IMR-90 (cell line): ENCODE data around the gene INO80. TPM values are rescaled to one million over a fixed set of nuclear protein-coding genes. Genes with fewer than 3 reads are reported as not detected.

Experiments
- ATAC-seq: fragments of 200-7000 bp; cut with Tn5 transposase; 2 replicates; pipeline ENCODE4 v1.9.1; 2020; ENCODE audit warnings: low read depth, mild to moderate bottlenecking, moderate library complexity
- BruUV-seq: library from RNA; stranded (reverse); fragments of 400-500 nt; replicated peaks from 2 replicates; lab custom pipeline; 2021; lab: Mats Ljungman, UMichigan
- CTCF ChIA-PET: fragments of 300-600 bp; formaldehyde crosslinking; extraction: SDS; loops from one replicate; lab custom pipeline; 2021; ENCODE audit warnings: antibody characterized with exemption; lab: Yijun Ruan, JAX
- POLR2A ChIA-PET: fragments of 300-600 bp; sonication (Branson Sonifier 250); formaldehyde crosslinking; loops from one replicate; lab custom pipeline; 2022; ENCODE audit warnings: antibody characterized with exemption; ENCODE audit not compliant: unreplicated experiment; lab: Charles Lee
- DNase-seq: peaks from one replicate; pipeline ENCODE4 v3.0.0; 2013
- H2AFZ ChIP-seq: replicated peaks from 2 replicates; pipeline ENCODE3; 2013; ENCODE audit warnings: low read length, mild to moderate bottlenecking; ENCODE audit not compliant: poor library complexity
- H2AK5ac ChIP-seq: 2 replicates; pipeline ENCODE4 v1.6.1; 2013; ENCODE audit warnings: low read depth, low read length, inconsistent platforms
- H2AK9ac ChIP-seq: replicated peaks from 2 replicates; pipeline ENCODE3; 2013; ENCODE audit warnings: mild to moderate bottlenecking, low read depth, low read length, moderate library complexity; ENCODE audit not compliant: poor library complexity
- H2BK120ac ChIP-seq: 2 replicates; pipeline ENCODE4 v1.6.1; 2013; ENCODE audit warnings: low read depth, low read length, inconsistent platforms
- H2BK15ac ChIP-seq: 3 replicates; pipeline ENCODE4 v1.6.1; 2013; ENCODE audit warnings: low read depth, low read length, inconsistent platforms
- H2BK20ac ChIP-seq: 2 replicates; pipeline ENCODE4 v1.6.1; 2013; ENCODE audit warnings: low read depth, mild to moderate bottlenecking, inconsistent platforms, low read length, moderate library complexity
- H2BK5ac ChIP-seq: 2 replicates; pipeline ENCODE4 v1.6.1; 2013; ENCODE audit warnings: mild to moderate bottlenecking, low read depth, low read length, inconsistent platforms; ENCODE audit not compliant: poor library complexity, severe bottlenecking
- H3K14ac ChIP-seq: replicated peaks from 2 replicates; pipeline ENCODE4 v1.6.1; 2013; ENCODE audit warnings: low read depth, low read length, inconsistent platforms
- H3K18ac ChIP-seq: 2 replicates; pipeline ENCODE4 v1.6.1; 2013; ENCODE audit warnings: low read depth, low read length, control low read depth
- H3K23ac ChIP-seq: 2 replicates; pipeline ENCODE4 v1.6.1; 2013; ENCODE audit warnings: low read depth, low read length, inconsistent platforms
- H3K27ac ChIP-seq: 2 replicates; pipeline ENCODE4 v1.5.1; 2013; ENCODE audit warnings: mild to moderate bottlenecking, control low read depth, low read length; ENCODE audit not compliant: insufficient read depth
- H3K27me3 ChIP-seq: 2 replicates; pipeline ENCODE4 v1.6.1; 2013; ENCODE audit warnings: low read length; ENCODE audit not compliant: control insufficient read depth, insufficient read depth
- H3K36me3 ChIP-seq: 2 replicates; pipeline ENCODE4 v1.6.1; 2013; ENCODE audit warnings: low read length, mixed read lengths; ENCODE audit not compliant: control insufficient read depth, insufficient read depth
- H3K4ac ChIP-seq: 2 replicates; pipeline ENCODE4 v1.6.1; 2013; ENCODE audit warnings: low read depth, low read length, inconsistent platforms
- H3K4me1 ChIP-seq: 2 replicates; pipeline ENCODE4 v1.6.1; 2013; ENCODE audit warnings: low read length, mixed read lengths; ENCODE audit not compliant: control insufficient read depth, insufficient read depth
- H3K4me2 ChIP-seq: 2 replicates; pipeline ENCODE4 v1.6.1; 2013; ENCODE audit warnings: low read depth, mild to moderate bottlenecking, control low read depth, low read length, moderate library complexity
- H3K4me3 ChIP-seq: 2 replicates; pipeline ENCODE4 v1.5.1; 2013; ENCODE audit warnings: low read depth, mild to moderate bottlenecking, control low read depth, low read length, moderate library complexity; ENCODE audit not compliant: insufficient read depth
- H3K56ac ChIP-seq: 2 replicates; pipeline ENCODE4 v1.6.1; 2013; ENCODE audit warnings: low read length, inconsistent platforms; ENCODE audit not compliant: insufficient read depth; ENCODE audit errors: extremely low read depth
- H3K79me1 ChIP-seq, 2 experiments: 2 replicates each; pipeline ENCODE4 v1.6.1; 2013; ENCODE audit warnings: low read length in 2 of 2, inconsistent platforms in 1 of 2, low read depth in 1 of 2
- H3K9ac ChIP-seq: 2 replicates; pipeline ENCODE4 v1.6.1; 2013; ENCODE audit warnings: low read depth, low read length, control low read depth
- H3K9me1 ChIP-seq: 2 replicates; pipeline ENCODE4 v1.6.1; 2013; ENCODE audit warnings: low read length, inconsistent platforms; ENCODE audit not compliant: insufficient read depth
- H3K9me3 ChIP-seq: 2 replicates; pipeline ENCODE4 v1.6.1; 2013; ENCODE audit warnings: low read length; ENCODE audit not compliant: control insufficient read depth, insufficient read depth
- H4K20me1 ChIP-seq: 2 replicates; pipeline ENCODE4 v1.6.1; 2013; ENCODE audit warnings: low read length, inconsistent platforms; ENCODE audit not compliant: insufficient read depth
- H4K5ac ChIP-seq: 2 replicates; pipeline ENCODE4 v1.6.1; 2013; ENCODE audit warnings: mild to moderate bottlenecking, low read depth, low read length, control low read depth
- H4K8ac ChIP-seq, 2 experiments: 2 replicates each; pipeline ENCODE4 v1.6.1; 2013; ENCODE audit warnings: low read depth in 2 of 2, low read length in 2 of 2, control low read depth in 1 of 2, inconsistent platforms in 1 of 2
- H4K91ac ChIP-seq: 2 replicates; pipeline ENCODE4 v1.6.1; 2013; ENCODE audit warnings: low read depth, low read length, inconsistent platforms; ENCODE audit not compliant: insufficient read depth
- BHLHE40 ChIP-seq: fragments of 150-350 bp; IDR thresholded peaks from 2 replicates; pipeline ENCODE4 v1.6.1; 2016; ENCODE audit warnings: mild to moderate bottlenecking, low read depth, low read length
- CEBPB ChIP-seq: IDR thresholded peaks from 2 replicates; pipeline ENCODE4 v1.6.1; 2012; ENCODE audit warnings: low read depth, low read length, improper control_type of control experiment
- CTCF ChIP-seq: conservative IDR thresholded peaks from 2 replicates; pipeline ENCODE4 v1.5.1; 2012; ENCODE audit warnings: mild to moderate bottlenecking, low read depth, low read length, improper control_type of control experiment
- ELK1 ChIP-seq: fragments of 150-350 bp; IDR thresholded peaks from 2 replicates; pipeline ENCODE4 v1.6.1; 2016; ENCODE audit warnings: low read depth, mild to moderate bottlenecking, low read length, moderate library complexity, borderline replicate concordance
- FOS ChIP-seq: fragments of 150-350 bp; IDR thresholded peaks from 2 replicates; pipeline ENCODE4 v1.6.1; 2016; ENCODE audit warnings: low read depth, low read length
- MAZ ChIP-seq: IDR thresholded peaks from 2 replicates; pipeline ENCODE4 v1.6.1; 2012; ENCODE audit warnings: low read depth, mild to moderate bottlenecking, low read length, improper control_type of control experiment, moderate library complexity, borderline replicate concordance
- NFE2L2 ChIP-seq: fragments of 150-350 bp; IDR thresholded peaks from 2 replicates; pipeline ENCODE4 v1.6.1; 2016; ENCODE audit warnings: low read depth, mild to moderate bottlenecking, low read length
- RAD21 ChIP-seq: IDR thresholded peaks from 2 replicates; pipeline ENCODE4 v1.6.1; 2012; ENCODE audit warnings: low read length, improper control_type of control experiment
- RCOR1 ChIP-seq: IDR thresholded peaks from 2 replicates; pipeline ENCODE4 v1.6.1; 2012; ENCODE audit warnings: mild to moderate bottlenecking, low read length, improper control_type of control experiment; ENCODE audit not compliant: insufficient replicate concordance
- SMC3 ChIP-seq: fragments of 150-350 bp; IDR thresholded peaks from 2 replicates; pipeline ENCODE4 v1.6.1; 2016; ENCODE audit warnings: low read depth, mild to moderate bottlenecking, antibody characterized with exemption, low read length, moderate library complexity
- USF2 ChIP-seq: fragments of 150-350 bp; IDR thresholded peaks from 2 replicates; pipeline ENCODE4 v1.6.1; 2017; ENCODE audit warnings: mild to moderate bottlenecking, antibody characterized with exemption, low read length, low read depth
- WGBS, 2 experiments: methylation state at CpG; one replicate each; pipeline versions ENCODE4 v1.1.5 to v1.1.7; 2013; ENCODE audit warnings: missing lambda C conversion rate in 2 of 2; ENCODE audit not compliant: insufficient read length in 1 of 2; ENCODE audit errors: extremely low coverage in 2 of 2; 5-methylcytosine and 5-hydroxymethylcytosine counted together
- dilution Hi-C: fragments of 300-500 bp; cut with HindIII; formaldehyde crosslinking; loops from one replicate; pipeline ENCODE4 v1.14.3; 2018; ENCODE audit warnings: low sequenced_read_pairs; ENCODE audit not compliant: unreplicated experiment
- in situ Hi-C: fragments of 300-500 bp; cut with MboI; formaldehyde crosslinking; loops from 3 replicates; pipeline ENCODE4 v1.14.3; 2019; ENCODE audit warnings: low sequenced_read_pairs, inconsistent platforms, mixed read lengths
- intact Hi-C: fragments of 100-400 bp; cut with micrococcal nuclease; formaldehyde crosslinking; loops from 2 replicates; pipeline ENCODE4 v1.10.0; 2022
- polyA plus RNA-seq, 3 experiments: library from polyadenylated mRNA; depleted of rRNA; stranded (reverse); fragments of >200 nt; gene quantifications; 2 replicates each; pipeline ENCODE4 v1.2.3, GENCODE V29; 2012; ENCODE audit warnings: low replicate concordance in 1 of 3
- total RNA-seq: library from RNA; depleted of rRNA; stranded (reverse); fragments of >200 nt; gene quantifications from 2 replicates; pipeline ENCODE4 v1.2.3, GENCODE V29; 2012

INO80 gene
- total and polyA plus RNA-seq, 2 of the 4 experiments (the other 2 are of a cell fraction) = 6.0 to 13.3 TPM

- no peak for TF ChIP-seq CTCF
- no peak for TF ChIP-seq BHLHE40
- TF ChIP-seq FOS = no peak
- no peak for TF ChIP-seq ELK1
- no peak for TF ChIP-seq RCOR1
- TF ChIP-seq MAZ = no peak
- no peak for TF ChIP-seq RAD21
- TF ChIP-seq CEBPB = no peak
- TF ChIP-seq USF2 = no peak
- no peak for TF ChIP-seq SMC3
- TF ChIP-seq NFE2L2 = no peak
- Histone ChIP-seq H3K4me2 (no peak overlapping the region), H3K4me1 (peaks cover 1% of the 10 kb centered on the region; the same call in 1 of the 2 replicates), H2BK5ac (no peak overlapping the region), H2AK5ac (no peak overlapping the region), H3K79me1 (peaks cover 2 to 21% of the 10 kb centered on the region in 2 experiments; a peak in 2 of 4 replicates), H4K91ac (no peak overlapping the region), H2AFZ (no peak overlapping the region), H4K20me1 (no peaks in the 10 kb centered on the region), H4K8ac (no peak overlapping the region), H3K23ac (no peak overlapping the region), H3K18ac (no peak overlapping the region), H2BK120ac (no peak overlapping the region), H3K14ac (no peak overlapping the region), H2BK15ac (no peak overlapping the region), H3K9me3 (no peaks in the 10 kb centered on the region), H3K27me3 (no peaks in the 10 kb centered on the region), H4K5ac (no peak overlapping the region), H2BK20ac (no peak overlapping the region), H3K56ac (no peak overlapping the region), H2AK9ac (no peak overlapping the region), H3K9me1 (no peaks in the 10 kb centered on the region; the same call in 1 of the 2 replicates), H3K27ac (no peak overlapping the region), H3K4ac (no peak overlapping the region), H3K9ac (no peak overlapping the region), H3K36me3 (peaks cover 45% of the 10 kb centered on the region), H3K4me3 (no peak overlapping the region)
- BruUV-seq = no TSS peak
- POLR2A ChIA-PET = interaction anchor here (0.5 kb wide), 1 partner anchor 304 kb away, joined by 4 read pairs; no protein-coding TSS in a partner anchor
- CTCF ChIA-PET = interaction anchor here (1.4 kb wide), 1 partner anchor 169 kb away, joined by 3 read pairs; no protein-coding TSS in a partner anchor
- ATAC-seq (no peak), DNase-seq (no peak)
- no CpG with 5 or more reads among the region's 3 CpGs for WGBS, 2 experiments
- intact Hi-C loops = no loop called here
- dilution Hi-C loops = no loop called here
- in situ Hi-C loops = no loop called here
Observed at GRCh38 chr15:41073028-41073427, 43.1 kb downstream of the INO80 start.
